ENCODE results near the gene TRMT61A.

Gene TRMT61A

DNA sequence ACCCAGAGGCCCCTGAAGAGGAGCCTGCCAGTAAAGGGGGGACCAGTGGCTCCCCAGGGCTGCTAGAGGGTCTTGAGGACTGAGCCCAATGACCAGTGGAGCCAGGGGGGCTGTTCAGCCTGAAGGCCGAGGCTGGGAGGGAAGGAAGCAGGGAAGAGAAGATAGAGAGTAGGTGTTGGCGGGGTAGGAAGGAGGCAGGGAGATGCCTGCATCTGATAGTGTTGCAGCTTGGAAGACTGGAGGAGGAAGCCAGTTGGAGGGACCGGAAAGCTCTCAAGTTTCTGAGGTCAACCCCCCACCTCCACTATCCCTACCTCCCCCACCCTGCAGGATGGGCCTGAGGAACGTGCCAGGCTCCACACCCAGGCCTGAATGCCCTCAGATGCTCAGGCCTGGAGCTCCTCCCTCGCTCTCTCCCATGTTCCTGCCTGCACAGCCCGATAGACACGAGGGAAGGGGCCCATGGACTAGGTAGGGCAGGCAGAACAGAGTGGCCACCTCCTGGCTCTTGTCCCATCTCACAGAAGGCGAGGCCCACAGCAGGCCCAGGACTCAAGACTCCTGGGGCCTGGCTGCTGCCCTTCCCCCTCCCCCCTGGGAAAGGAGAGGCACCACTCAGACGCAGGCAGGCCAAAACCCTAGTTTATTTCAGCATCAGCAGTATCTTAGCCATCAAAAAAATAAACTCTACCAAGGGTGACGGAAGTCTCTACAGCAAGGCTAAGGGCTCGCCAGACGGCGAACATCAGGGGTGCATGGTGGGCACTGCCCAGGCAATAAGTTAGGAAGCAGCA, 9.8 kb upstream of the TRMT61A start:
- TF ChIP-seq, protein P1, sequence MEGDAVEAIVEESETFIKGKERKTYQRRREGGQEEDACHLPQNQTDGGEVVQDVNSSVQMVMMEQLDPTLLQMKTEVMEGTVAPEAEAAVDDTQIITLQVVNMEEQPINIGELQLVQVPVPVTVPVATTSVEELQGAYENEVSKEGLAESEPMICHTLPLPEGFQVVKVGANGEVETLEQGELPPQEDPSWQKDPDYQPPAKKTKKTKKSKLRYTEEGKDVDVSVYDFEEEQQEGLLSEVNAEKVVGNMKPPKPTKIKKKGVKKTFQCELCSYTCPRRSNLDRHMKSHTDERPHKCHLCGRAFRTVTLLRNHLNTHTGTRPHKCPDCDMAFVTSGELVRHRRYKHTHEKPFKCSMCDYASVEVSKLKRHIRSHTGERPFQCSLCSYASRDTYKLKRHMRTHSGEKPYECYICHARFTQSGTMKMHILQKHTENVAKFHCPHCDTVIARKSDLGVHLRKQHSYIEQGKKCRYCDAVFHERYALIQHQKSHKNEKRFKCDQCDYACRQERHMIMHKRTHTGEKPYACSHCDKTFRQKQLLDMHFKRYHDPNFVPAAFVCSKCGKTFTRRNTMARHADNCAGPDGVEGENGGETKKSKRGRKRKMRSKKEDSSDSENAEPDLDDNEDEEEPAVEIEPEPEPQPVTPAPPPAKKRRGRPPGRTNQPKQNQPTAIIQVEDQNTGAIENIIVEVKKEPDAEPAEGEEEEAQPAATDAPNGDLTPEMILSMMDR (IDR thresholded peaks at IDR 0.05; ENCODE audit: borderline replicate concordance, control extremely low read depth, extremely low read depth, insufficient read depth, missing control alignments), result no peak
- no peak for DNase-seq (ENCODE audit: low spot score)
- in situ Hi-C loops (cut with MboI; ENCODE audit: low sequenced_read_pairs, unreplicated experiment), result loop anchor here (5.0 kb wide), 1 partner anchor 38 kb away; no protein-coding TSS in a partner anchor

- in situ Hi-C loops (cut with MboI; ENCODE audit: low sequenced_read_pairs, unreplicated experiment), result loop anchor here (5.0 kb wide), 1 partner anchor 37 kb away; no protein-coding TSS in a partner anchor
- no peak for DNase-seq (ENCODE audit: low spot score)
- TF ChIP-seq, protein P1 (IDR thresholded peaks at IDR 0.05; ENCODE audit: borderline replicate concordance, control extremely low read depth, extremely low read depth, insufficient read depth, missing control alignments), result no peak
Observed at GRCh38 chr14:103519837-103520212, 9.2 kb upstream of the TRMT61A start.

- in situ Hi-C loops (cut with MboI; ENCODE audit: low sequenced_read_pairs, unreplicated experiment), result no loop called here
- no peak for DNase-seq (ENCODE audit: low spot score)
- TF ChIP-seq, protein P1 (IDR thresholded peaks at IDR 0.05; ENCODE audit: borderline replicate concordance, control extremely low read depth, extremely low read depth, insufficient read depth, missing control alignments), result no peak
Observed at GRCh38 chr14:103520269-103520656, 8.7 kb upstream of the TRMT61A start.

DNA sequence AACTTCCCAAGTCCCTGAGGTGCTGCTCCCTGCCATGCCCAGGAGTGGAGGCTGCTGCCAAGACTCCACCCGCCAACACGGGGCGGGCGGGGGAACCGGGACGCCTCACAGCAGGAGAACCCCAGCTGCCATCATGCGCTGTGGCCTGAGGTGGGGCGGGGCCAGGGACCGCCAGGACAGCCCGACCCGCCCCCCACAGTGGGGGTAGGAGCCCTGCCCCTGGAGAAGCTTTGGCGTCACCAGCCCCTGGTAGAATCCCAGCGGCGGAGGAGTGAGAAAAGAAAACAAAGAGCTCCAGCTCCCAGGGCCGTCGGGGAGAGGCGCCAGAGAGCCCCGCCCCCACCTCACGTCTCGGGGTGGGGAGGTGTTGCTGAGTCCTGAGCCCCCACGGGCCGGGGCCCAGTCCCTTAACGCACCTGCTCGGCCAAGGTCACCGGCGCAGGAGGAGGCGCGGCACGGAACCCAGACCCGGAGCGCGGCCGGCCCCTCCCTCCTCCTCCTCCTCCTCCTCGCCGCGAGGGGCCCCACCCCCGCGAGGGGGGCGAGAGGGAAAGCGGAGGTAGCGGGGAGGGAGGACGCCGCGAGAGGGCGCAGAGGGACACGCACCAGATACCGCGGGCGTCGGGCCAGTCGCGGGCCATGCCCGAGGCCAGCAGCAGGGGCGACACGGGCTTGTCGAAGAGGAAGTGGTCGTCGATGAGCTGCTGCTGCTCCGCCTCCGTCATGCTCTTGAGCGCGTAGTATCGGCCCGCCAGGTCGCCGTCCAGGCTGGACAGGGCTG, 8.1 kb upstream of the TRMT61A start:
- peak; percentile 83 for DNase-seq (ENCODE audit: low spot score)
- TF ChIP-seq, protein P1 (IDR thresholded peaks at IDR 0.05; ENCODE audit: borderline replicate concordance, control extremely low read depth, extremely low read depth, insufficient read depth, missing control alignments), result peak; percentile 50
- in situ Hi-C loops (cut with MboI; ENCODE audit: low sequenced_read_pairs, unreplicated experiment), result no loop called here

- in situ Hi-C loops (cut with MboI; ENCODE audit: low sequenced_read_pairs, unreplicated experiment), result no loop called here
- DNase-seq (ENCODE audit: low spot score), result no peak
- TF ChIP-seq, protein P1 (IDR thresholded peaks at IDR 0.05; ENCODE audit: borderline replicate concordance, control extremely low read depth, extremely low read depth, insufficient read depth, missing control alignments), result no peak
Observed at GRCh38 chr14:103521438-103521950, 7.5 kb upstream of the TRMT61A start.

GRCh38 chr14:103521951-103522563, 6.9 kb upstream of the TRMT61A start:
- TF ChIP-seq, protein P1 (IDR thresholded peaks at IDR 0.05; ENCODE audit: borderline replicate concordance, control extremely low read depth, extremely low read depth, insufficient read depth, missing control alignments), result no peak
- no peak for DNase-seq (ENCODE audit: low spot score)
- in situ Hi-C loops (cut with MboI; ENCODE audit: low sequenced_read_pairs, unreplicated experiment), result no loop called here

All from GM13976 (cell line).